ENCODE measurements around the gene KDM4B. TPM values are rescaled to one million over a fixed set of nuclear protein-coding genes. Genes with fewer than 3 reads are reported as not detected.

Gene KDM4B
- total and polyA plus RNA-seq, 2 donors (not counting 1 experiment from before 2014, with no cell fraction given) = 75.5 to 205 TPM

- DNase-seq = no peak
- TF ChIP-seq, protein P1, sequence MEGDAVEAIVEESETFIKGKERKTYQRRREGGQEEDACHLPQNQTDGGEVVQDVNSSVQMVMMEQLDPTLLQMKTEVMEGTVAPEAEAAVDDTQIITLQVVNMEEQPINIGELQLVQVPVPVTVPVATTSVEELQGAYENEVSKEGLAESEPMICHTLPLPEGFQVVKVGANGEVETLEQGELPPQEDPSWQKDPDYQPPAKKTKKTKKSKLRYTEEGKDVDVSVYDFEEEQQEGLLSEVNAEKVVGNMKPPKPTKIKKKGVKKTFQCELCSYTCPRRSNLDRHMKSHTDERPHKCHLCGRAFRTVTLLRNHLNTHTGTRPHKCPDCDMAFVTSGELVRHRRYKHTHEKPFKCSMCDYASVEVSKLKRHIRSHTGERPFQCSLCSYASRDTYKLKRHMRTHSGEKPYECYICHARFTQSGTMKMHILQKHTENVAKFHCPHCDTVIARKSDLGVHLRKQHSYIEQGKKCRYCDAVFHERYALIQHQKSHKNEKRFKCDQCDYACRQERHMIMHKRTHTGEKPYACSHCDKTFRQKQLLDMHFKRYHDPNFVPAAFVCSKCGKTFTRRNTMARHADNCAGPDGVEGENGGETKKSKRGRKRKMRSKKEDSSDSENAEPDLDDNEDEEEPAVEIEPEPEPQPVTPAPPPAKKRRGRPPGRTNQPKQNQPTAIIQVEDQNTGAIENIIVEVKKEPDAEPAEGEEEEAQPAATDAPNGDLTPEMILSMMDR (IDR thresholded peaks at IDR 0.05) = no peak
- Histone ChIP-seq H3K27me3 (replicated peaks in 1 of 4; ENCODE audit: control extremely low read depth in 1 of 4, control insufficient read depth in 3 of 4, insufficient read depth in 4 of 4, low read length in 3 of 4) (no peaks in the 10 kb centered on the region), H2AFZ (ENCODE audit: insufficient read depth, low read depth, low read length, poor library complexity, severe bottlenecking) (no peak overlapping the region), H3K4me3 (ENCODE audit: control extremely low read depth in 1 of 5, extremely low read depth in 1 of 5, insufficient read depth in 1 of 5, low read depth in 2 of 5, low read length in 4 of 5) (no peak overlapping the region), H3K27ac (ENCODE audit: low read length in 2 of 2) (no peak overlapping the region), H3K4me2 (replicated peaks; ENCODE audit: low read depth, low read length, poor library complexity, severe bottlenecking) (no peak overlapping the region), H3K36me3 (replicated peaks in 1 of 2; ENCODE audit: control extremely low read depth in 1 of 2, control insufficient read depth in 1 of 2, extremely low read depth in 1 of 2, insufficient read depth in 2 of 2, low read length in 1 of 2) (no peaks in the 10 kb centered on the region), H3K79me2 (ENCODE audit: control insufficient read depth, insufficient read depth, low read length) (no peaks in the 10 kb centered on the region), H3K4me1 (ENCODE audit: control insufficient read depth in 2 of 2, insufficient read depth in 2 of 2, low read length in 2 of 2) (peaks cover 0 to 3% of the 10 kb centered on the region in 2 donors), H3K9ac (ENCODE audit: low read length) (no peak overlapping the region), H3K9me3 (ENCODE audit: control extremely low read depth in 1 of 3, control insufficient read depth in 2 of 3, insufficient read depth in 1 of 3, low read length in 2 of 3) (no peaks in the 10 kb centered on the region), H4K20me1 (ENCODE audit: control insufficient read depth, insufficient read depth, low read length, poor library complexity, severe bottlenecking) (no peaks in the 10 kb centered on the region)
- H3K4me1 Mint-ChIP-seq = no peaks in the 10 kb centered on the region
- H3K4me3 Mint-ChIP-seq = no peak overlapping the region
- H3K9me3 Mint-ChIP-seq (ENCODE audit: insufficient read depth) = no peaks in the 10 kb centered on the region
- no peak for ATAC-seq (ENCODE audit: low read depth)
- peaks cover 24% of the 10 kb centered on the region for H3K27me3 Mint-ChIP-seq
- ChIA-PET CTCF (no interaction called here), POLR2A (interaction anchor here (0.7 kb wide), 1 partner anchor 45 kb away, joined by 4 read pairs; no protein-coding TSS in a partner anchor)
- H3K27ac Mint-ChIP-seq = no peak overlapping the region
- intact Hi-C loops (cut with micrococcal nuclease) = no loop called here
- 94% methylated on average over 2 of the region's 4 CpGs for WGBS (ENCODE audit: insufficient coverage)
Observed at GRCh38 chr19:5184930-5185329, 216.0 kb downstream of the KDM4B start.

- no peak for TF ChIP-seq EZH2 (IDR thresholded peaks at IDR 0.05; ENCODE audit: borderline replicate concordance, insufficient read depth, low read depth, low read length, poor library complexity, severe bottlenecking)
- TF ChIP-seq, protein P1 (IDR thresholded peaks at IDR 0.05) = no peak
- Mint-ChIP-seq H3K27me3 (peaks cover 22% of the 10 kb centered on the region), H3K4me1 (no peaks in the 10 kb centered on the region), H3K9me3 (ENCODE audit: insufficient read depth) (no peaks in the 10 kb centered on the region), H3K27ac (no peak overlapping the region), H3K4me3 (no peak overlapping the region)
- H4K20me1 ChIP-seq (ENCODE audit: control insufficient read depth, insufficient read depth, low read length, poor library complexity, severe bottlenecking) = no peaks in the 10 kb centered on the region
- DNase-seq (no peak), ATAC-seq (ENCODE audit: low read depth) (no peak)
- intact Hi-C loops (cut with micrococcal nuclease) = no loop called here
- H2AFZ ChIP-seq (ENCODE audit: insufficient read depth, low read depth, low read length, poor library complexity, severe bottlenecking) = no peak overlapping the region
- POLR2A ChIA-PET = no interaction called here
- peaks cover 0 to 3% of the 10 kb centered on the region in 2 donors for H3K4me1 ChIP-seq (ENCODE audit: control insufficient read depth in 2 of 2, insufficient read depth in 2 of 2, low read length in 2 of 2)
- no peak overlapping the region for H3K4me2 ChIP-seq (replicated peaks; ENCODE audit: low read depth, low read length, poor library complexity, severe bottlenecking)
- H3K27me3 ChIP-seq (replicated peaks in 1 of 4; ENCODE audit: control extremely low read depth in 1 of 4, control insufficient read depth in 3 of 4, insufficient read depth in 4 of 4, low read length in 3 of 4) = no peaks in the 10 kb centered on the region
- H3K9ac ChIP-seq (ENCODE audit: low read length) = no peak overlapping the region
- no peak overlapping the region for H3K4me3 ChIP-seq (ENCODE audit: control extremely low read depth in 1 of 5, extremely low read depth in 1 of 5, insufficient read depth in 1 of 5, low read depth in 2 of 5, low read length in 4 of 5)
- no peak overlapping the region for H3K27ac ChIP-seq (ENCODE audit: low read length in 2 of 2)
- peaks cover 0 to 4% (median 0%) of the 10 kb centered on the region in 3 donors for H3K9me3 ChIP-seq (ENCODE audit: control extremely low read depth in 1 of 3, control insufficient read depth in 2 of 3, insufficient read depth in 1 of 3, low read length in 2 of 3)
- no peaks in the 10 kb centered on the region for H3K79me2 ChIP-seq (ENCODE audit: control insufficient read depth, insufficient read depth, low read length)
- H3K36me3 ChIP-seq (replicated peaks in 1 of 2; ENCODE audit: control extremely low read depth in 1 of 2, control insufficient read depth in 1 of 2, extremely low read depth in 1 of 2, insufficient read depth in 2 of 2, low read length in 1 of 2) = no peaks in the 10 kb centered on the region
- CTCF ChIA-PET = no interaction called here
- WGBS (ENCODE audit: insufficient coverage) = 83% methylated on average over 2 of the region's 7 CpGs
Observed at GRCh38 chr19:5186293-5187050, 217.6 kb downstream of the KDM4B start.

All from B cell (primary cell).